Vagina (tissue), 2 donors: ENCODE data around the gene SLC1A1. TPM values are rescaled to one million over a fixed set of nuclear protein-coding genes. Genes with fewer than 3 reads are reported as not detected.
"Not testable (repeated sequence)": the region's sequence is repeated elsewhere in the genome, so short reads cannot be mapped to it uniquely, and the experiment has no call there.

Experiments
- DNase-seq, 2 donors: peaks; one replicate each; pipeline ENCODE4 v3.0.0-alpha.2; 2017; ENCODE audit errors: extremely low spot score in 2 of 2
- H3K27ac ChIP-seq: fragments of 200-600 bp; sonication (generic); one replicate; pipeline ENCODE4 v1.5.1; 2019
- H3K27me3 ChIP-seq: fragments of 200-600 bp; sonication (generic); one replicate; pipeline ENCODE4 v1.5.1; 2019
- H3K36me3 ChIP-seq, 2 donors: fragments of 200-600 bp; sonication (generic); one replicate each; pipeline ENCODE4 v1.5.1; 2017 to 2019
- H3K4me1 ChIP-seq: fragments of 200-600 bp; sonication (generic); one replicate; pipeline ENCODE4 v1.5.1; 2019
- H3K4me3 ChIP-seq, 2 donors: fragments of 200-600 bp; sonication (generic); 1 replicate in 1 of 2; 2 replicates in 1 of 2; pipeline ENCODE4 v1.5.1; 2016 to 2019
- H3K9me3 ChIP-seq: fragments of 200-600 bp; sonication (generic); one replicate; pipeline ENCODE4 v1.5.1; 2019
- POLR2A ChIP-seq, 2 donors: fragments of 450-650 bp; IDR thresholded peaks; one replicate each; pipeline ENCODE4 v1.6.1; 2017; ENCODE audit warnings: antibody characterized with exemption in 2 of 2, mild to moderate bottlenecking in 2 of 2, moderate library complexity in 2 of 2
- POLR2AphosphoS5 ChIP-seq, 2 donors: sonication (generic); formaldehyde crosslinking; IDR thresholded peaks; one replicate each; pipeline ENCODE4 v1.9.0; 2017; ENCODE audit warnings: antibody characterized with exemption in 2 of 2, mild to moderate bottlenecking in 2 of 2, low read depth in 1 of 2; ENCODE audit not compliant: insufficient read depth in 1 of 2
- intact Hi-C: fragments of 100-400 bp; cut with DNase I; formaldehyde crosslinking; loops from one replicate; pipeline ENCODE4 v1.15.1; 2023
- total RNA-seq: library from RNA; depleted of rRNA; stranded (reverse); fragments of >200 nt; gene quantifications from one replicate; pipeline ENCODE4 v1.2.3, GENCODE V29; 2016
- TF ChIP-seq, protein P1 (sequence below), 3 experiments: fragments of 450-650 bp in 2 of 3; fragments of 200-600 bp in 1 of 3; sonication (generic) in 1 of 3; IDR thresholded peaks; one replicate each; pipeline ENCODE4 v1.5.1; 2017 to 2019; ENCODE audit warnings: antibody characterized with exemption in 3 of 3, mild to moderate bottlenecking in 2 of 3, moderate library complexity in 2 of 3

SLC1A1 gene
- total RNA-seq, 1 donor from 2014 or later = 1.5 TPM

DNA sequence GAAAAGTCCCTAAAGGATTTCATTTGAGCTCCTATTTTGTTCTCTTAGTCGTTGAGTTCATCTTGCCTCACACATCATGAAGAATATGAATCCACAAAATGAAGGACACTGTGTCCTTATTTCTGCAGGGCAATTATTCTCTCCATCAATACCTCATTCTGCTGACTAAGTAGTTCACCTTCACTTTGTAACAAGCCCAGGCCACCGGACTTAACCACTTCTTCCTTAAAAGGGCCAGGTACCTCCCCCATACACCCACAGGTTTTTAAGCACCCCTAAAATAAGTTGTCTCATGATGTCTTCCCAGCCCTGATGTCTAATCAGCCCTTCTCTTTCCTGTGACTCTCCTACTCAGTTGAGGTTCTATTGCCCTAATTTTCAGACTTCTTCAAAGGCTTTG, 104.7 kb downstream of the SLC1A1 start:
- Histone ChIP-seq H3K4me3 (no peak overlapping the region), H3K27me3 (no peaks in the 10 kb centered on the region), H3K4me1 (peaks cover 9% of the 10 kb centered on the region), H3K9me3 (no peaks in the 10 kb centered on the region), H3K27ac (no peak overlapping the region), H3K36me3 (no peaks in the 10 kb centered on the region)
- intact Hi-C loops = no loop called here
- DNase-seq = no peak
- TF ChIP-seq, protein P1, sequence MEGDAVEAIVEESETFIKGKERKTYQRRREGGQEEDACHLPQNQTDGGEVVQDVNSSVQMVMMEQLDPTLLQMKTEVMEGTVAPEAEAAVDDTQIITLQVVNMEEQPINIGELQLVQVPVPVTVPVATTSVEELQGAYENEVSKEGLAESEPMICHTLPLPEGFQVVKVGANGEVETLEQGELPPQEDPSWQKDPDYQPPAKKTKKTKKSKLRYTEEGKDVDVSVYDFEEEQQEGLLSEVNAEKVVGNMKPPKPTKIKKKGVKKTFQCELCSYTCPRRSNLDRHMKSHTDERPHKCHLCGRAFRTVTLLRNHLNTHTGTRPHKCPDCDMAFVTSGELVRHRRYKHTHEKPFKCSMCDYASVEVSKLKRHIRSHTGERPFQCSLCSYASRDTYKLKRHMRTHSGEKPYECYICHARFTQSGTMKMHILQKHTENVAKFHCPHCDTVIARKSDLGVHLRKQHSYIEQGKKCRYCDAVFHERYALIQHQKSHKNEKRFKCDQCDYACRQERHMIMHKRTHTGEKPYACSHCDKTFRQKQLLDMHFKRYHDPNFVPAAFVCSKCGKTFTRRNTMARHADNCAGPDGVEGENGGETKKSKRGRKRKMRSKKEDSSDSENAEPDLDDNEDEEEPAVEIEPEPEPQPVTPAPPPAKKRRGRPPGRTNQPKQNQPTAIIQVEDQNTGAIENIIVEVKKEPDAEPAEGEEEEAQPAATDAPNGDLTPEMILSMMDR (IDR thresholded peaks at IDR 0.05) = no peak
- no peak for TF ChIP-seq POLR2AphosphoS5 (IDR thresholded peaks at IDR 0.05; ENCODE audit: insufficient read depth in 1 of 2, low read depth in 1 of 2)
- no peak for TF ChIP-seq POLR2A (IDR thresholded peaks at IDR 0.05)

GRCh38 chr9:4596165-4596922, 106.1 kb downstream of the SLC1A1 start:
- TF ChIP-seq POLR2A (IDR thresholded peaks at IDR 0.05) (no peak), POLR2AphosphoS5 (IDR thresholded peaks at IDR 0.05; ENCODE audit: insufficient read depth in 1 of 2, low read depth in 1 of 2) (no peak)
- intact Hi-C loops = no loop called here
- no peak overlapping the region for H3K27ac ChIP-seq
- no peaks in the 10 kb centered on the region for H3K27me3 ChIP-seq
- no peaks in the 10 kb centered on the region for H3K9me3 ChIP-seq
- no peaks in the 10 kb centered on the region for H3K4me1 ChIP-seq
- H3K36me3 ChIP-seq = no peaks in the 10 kb centered on the region
- H3K4me3 ChIP-seq = no peak overlapping the region
- no peak for DNase-seq

DNA sequence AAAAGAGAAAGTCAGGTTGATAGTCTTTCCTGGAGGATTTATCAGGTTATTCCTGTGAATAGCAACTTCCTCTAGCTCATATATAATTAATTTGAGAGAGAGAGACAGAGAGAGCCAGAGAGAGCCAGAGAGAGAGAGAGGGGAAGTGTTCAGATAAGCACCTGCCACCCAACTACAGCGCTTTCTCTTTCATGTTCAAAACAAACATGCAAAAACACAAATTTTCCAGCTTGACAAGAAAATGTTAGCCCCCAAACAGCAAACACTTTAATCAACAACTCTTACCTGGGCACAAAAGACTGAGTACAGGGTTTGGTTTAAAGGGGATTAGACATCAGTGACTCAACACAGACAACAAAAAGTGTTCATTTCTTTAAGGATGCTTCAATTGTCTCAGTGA, 110.1 kb downstream of the SLC1A1 start:
- H3K27me3 ChIP-seq = no peaks in the 10 kb centered on the region
- H3K4me3 ChIP-seq = no peak overlapping the region
- no peaks in the 10 kb centered on the region for H3K36me3 ChIP-seq
- DNase-seq = no peak
- TF ChIP-seq, protein P1 (IDR thresholded peaks at IDR 0.05) = no peak
- TF ChIP-seq POLR2A (IDR thresholded peaks at IDR 0.05) = no peak
- TF ChIP-seq POLR2AphosphoS5 (IDR thresholded peaks at IDR 0.05; ENCODE audit: insufficient read depth in 1 of 2, low read depth in 1 of 2) = no peak
- no peaks in the 10 kb centered on the region for H3K4me1 ChIP-seq
- intact Hi-C loops = no loop called here
- no peaks in the 10 kb centered on the region for H3K9me3 ChIP-seq
- H3K27ac ChIP-seq = no peak overlapping the region

DNA sequence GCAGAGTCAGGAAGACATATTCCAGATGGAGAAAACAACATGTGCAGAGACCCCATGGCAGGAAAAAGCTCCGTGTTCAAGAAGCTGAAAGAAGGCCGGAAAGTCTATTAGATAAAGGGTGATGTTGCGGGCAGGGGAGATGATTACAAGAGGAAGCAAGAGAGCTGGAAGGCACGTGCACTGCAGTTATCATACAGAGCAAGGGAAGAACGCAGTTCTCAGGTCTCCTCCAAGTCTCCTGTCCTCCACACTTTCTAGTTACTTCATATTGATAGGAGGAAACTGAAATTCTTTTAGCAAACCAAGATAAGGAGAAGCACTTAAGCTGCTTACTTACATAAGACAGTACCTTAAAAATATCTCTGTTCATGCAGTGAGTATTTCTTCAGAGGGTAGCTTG, 113.6 kb downstream of the SLC1A1 start:
- no peak for DNase-seq
- intact Hi-C loops = no loop called here
- Histone ChIP-seq H3K27me3 (no peaks in the 10 kb centered on the region), H3K27ac (no peak overlapping the region), H3K9me3 (no peaks in the 10 kb centered on the region), H3K36me3 (no peaks in the 10 kb centered on the region), H3K4me1 (no peaks in the 10 kb centered on the region), H3K4me3 (no peak overlapping the region)
- TF ChIP-seq POLR2AphosphoS5 (IDR thresholded peaks at IDR 0.05; ENCODE audit: insufficient read depth in 1 of 2, low read depth in 1 of 2) (no peak), POLR2A (IDR thresholded peaks at IDR 0.05) (no peak)
- TF ChIP-seq, protein P1 (IDR thresholded peaks at IDR 0.05) = no peak

DNA sequence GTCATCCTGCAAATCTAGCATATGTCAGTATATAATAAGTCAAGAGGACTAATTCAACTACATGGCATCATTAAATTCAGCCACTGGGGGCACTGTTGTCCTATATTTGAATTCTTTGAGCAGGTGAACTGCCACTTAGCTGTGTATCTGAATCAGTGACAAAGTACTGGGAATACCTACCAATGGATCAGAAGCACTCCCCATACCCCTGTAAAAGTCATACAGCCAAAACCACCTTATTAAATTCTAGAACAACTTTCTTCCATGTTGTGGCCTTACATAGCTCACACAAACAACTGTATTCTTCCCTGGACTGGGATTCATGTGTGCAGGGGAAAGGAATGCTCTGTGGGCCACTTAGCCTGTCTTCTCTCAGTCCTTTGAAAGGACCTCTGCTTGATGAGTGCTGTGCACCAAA, 114.4 kb downstream of the SLC1A1 start:
- no peak for TF ChIP-seq POLR2A (IDR thresholded peaks at IDR 0.05)
- TF ChIP-seq, protein P1 (IDR thresholded peaks at IDR 0.05) = peak; percentile 24 to 59 (median 34)
- no peak overlapping the region for H3K27ac ChIP-seq
- intact Hi-C loops = no loop called here
- no peaks in the 10 kb centered on the region for H3K4me1 ChIP-seq
- no peak for DNase-seq
- H3K4me3 ChIP-seq = no peak overlapping the region
- H3K27me3 ChIP-seq = no peaks in the 10 kb centered on the region
- H3K36me3 ChIP-seq = no peaks in the 10 kb centered on the region
- H3K9me3 ChIP-seq = no peaks in the 10 kb centered on the region

DNA sequence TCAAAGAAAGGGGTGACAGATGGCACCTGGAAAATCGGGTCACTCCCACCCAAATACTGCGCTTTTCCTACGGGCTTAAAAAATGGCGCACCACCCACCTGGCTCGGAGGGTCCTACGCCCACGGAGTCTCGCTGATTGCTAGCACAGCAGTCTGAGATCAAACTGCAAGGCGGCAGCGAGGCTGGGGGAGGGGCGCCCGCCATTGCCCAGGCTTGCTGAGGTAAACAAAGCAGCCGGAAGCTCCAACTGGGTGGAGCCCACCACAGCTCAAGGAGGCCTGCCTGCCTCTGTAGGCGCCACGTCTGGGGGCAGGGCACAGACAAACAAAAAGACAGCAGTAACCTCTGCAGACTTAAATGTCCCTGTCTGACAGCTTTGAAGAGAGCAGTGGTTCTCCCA, 115.8 kb downstream of the SLC1A1 start:
- H3K27ac ChIP-seq, DNase-seq, H3K36me3 ChIP-seq, intact Hi-C loops, H3K4me3 ChIP-seq, H3K4me1 ChIP-seq, H3K9me3 ChIP-seq, H3K27me3 ChIP-seq: not testable (repeated sequence)
